Mesodermal cell (in vitro differentiated cells): ENCODE results near the gene HHEX.
"Not testable (repeated sequence)": the region's sequence is repeated elsewhere in the genome, so short reads cannot be mapped to it uniquely, and the experiment has no call there.

Experiments
- H3K27ac ChIP-seq: 2 replicates; pipeline ENCODE4 v1.7.0; 2013; ENCODE audit warnings: mild to moderate bottlenecking, low read depth, low read length, moderate library complexity; ENCODE audit not compliant: severe bottlenecking
- H3K36me3 ChIP-seq: 2 replicates; pipeline ENCODE4 v1.7.1; 2013; ENCODE audit warnings: mild to moderate bottlenecking, low read length, moderate library complexity; ENCODE audit not compliant: control insufficient read depth, insufficient read depth
- H3K4me1 ChIP-seq: one replicate; pipeline ENCODE4 v1.7.1; 2013; ENCODE audit warnings: mild to moderate bottlenecking, low read length; ENCODE audit not compliant: insufficient read depth, control insufficient read depth, poor library complexity, severe bottlenecking
- H3K4me3 ChIP-seq: 2 replicates; pipeline ENCODE4 v1.7.0; 2013; ENCODE audit warnings: low read length, control low read depth, mild to moderate bottlenecking; ENCODE audit not compliant: insufficient read depth, poor library complexity, severe bottlenecking; ENCODE audit errors: extremely low read depth
- H3K9me3 ChIP-seq: 2 replicates; pipeline ENCODE4 v1.7.1; 2013; ENCODE audit warnings: mild to moderate bottlenecking, low read length, moderate library complexity; ENCODE audit not compliant: control insufficient read depth
- WGBS, 2 experiments: methylation state at CpG; one replicate each; pipeline ENCODE4 v1.1.5; 2013; ENCODE audit warnings: missing lambda C conversion rate in 2 of 2; ENCODE audit not compliant: insufficient coverage in 2 of 2; 5-methylcytosine and 5-hydroxymethylcytosine counted together

HHEX gene

GRCh38 chr10:92737484-92737883 lies 47.7 kb downstream of the HHEX start:
- Histone ChIP-seq H3K4me1 (no peaks in the 10 kb centered on the region), H3K36me3 (no peaks in the 10 kb centered on the region), H3K4me3 (no peak overlapping the region), H3K27ac (no peak overlapping the region), H3K9me3 (no peaks in the 10 kb centered on the region)
- 89 to 98% methylated on average over 5 to 7 of the region's 7 CpGs for WGBS, 2 experiments

GRCh38 chr10:92740762-92741161 lies 51.0 kb downstream of the HHEX start:
- Histone ChIP-seq H3K4me3 (no peak overlapping the region), H3K36me3 (no peaks in the 10 kb centered on the region), H3K4me1 (no peaks in the 10 kb centered on the region), H3K27ac (no peak overlapping the region), H3K9me3 (no peaks in the 10 kb centered on the region)
- 88 to 95% methylated on average over 2 of the region's 3 CpGs for WGBS, 2 experiments

GRCh38 chr10:92741741-92742140 lies 52.0 kb downstream of the HHEX start:
- H3K9me3 ChIP-seq, H3K27ac ChIP-seq, H3K36me3 ChIP-seq, H3K4me3 ChIP-seq, H3K4me1 ChIP-seq: not testable (repeated sequence)
- WGBS, 2 experiments = no CpG with 5 or more reads among the region's 4 CpGs

GRCh38 chr10:92742331-92743228 lies 52.8 kb downstream of the HHEX start:
- Histone ChIP-seq H3K36me3 (no peaks in the 10 kb centered on the region), H3K4me3 (no peak overlapping the region), H3K9me3 (no peaks in the 10 kb centered on the region), H3K27ac (no peak overlapping the region), H3K4me1 (no peaks in the 10 kb centered on the region)
- WGBS, 2 experiments = 91 to 92% methylated on average over 8 to 9 of the region's 9 CpGs
